Erythroblast (primary cell): ENCODE measurements around the gene PLSCR3.

Experiments used
- GATA1 ChIP-seq: IDR thresholded peaks from 2 replicates; pipeline ENCODE4 v1.6.1; 2011; ENCODE audit warnings: low read depth, mild to moderate bottlenecking, control low read depth, low read length, moderate library complexity
- POLR2A ChIP-seq: IDR thresholded peaks from 2 replicates; pipeline ENCODE4 v1.6.1; 2011; ENCODE audit warnings: mild to moderate bottlenecking, low read length

- TF ChIP-seq POLR2A (no peak), GATA1 (no peak)
Measured at GRCh38 chr17:7425756-7426155, 31.4 kb upstream of the PLSCR3 start.
